Body of pancreas (tissue), 4 donors: ENCODE results near the gene PAPSS1. TPM values are rescaled to one million over a fixed set of nuclear protein-coding genes. Genes with fewer than 3 reads are reported as not detected.

Experiments used
- ATAC-seq: fragments of 150-250 bp; one replicate; pipeline ENCODE4 v1.9.1; 2016
- DNase-seq, 4 donors: peaks; one replicate each; pipeline ENCODE4 v3.0.0-alpha.2; 2019
- H3K27ac ChIP-seq, 4 donors: fragments of 200-600 bp; sonication (generic); 1 replicate in 3 of 4; 2 replicates in 1 of 4; pipeline versions ENCODE4 v1.5.1 to v1.6.1; 2016 to 2019; ENCODE audit warnings: mild to moderate bottlenecking in 1 of 4, mixed read lengths in 1 of 4, moderate library complexity in 1 of 4
- H3K27me3 ChIP-seq, 2 donors: fragments of 200-600 bp; sonication (generic); one replicate each; pipeline ENCODE4 v1.6.0; 2016; ENCODE audit warnings: mild to moderate bottlenecking in 1 of 2
- H3K36me3 ChIP-seq, 2 donors: fragments of 200-600 bp; sonication (generic); replicated peaks in 1 of 2; 2 replicates each; pipeline ENCODE4 v1.5.1; 2016; ENCODE audit warnings: low read depth in 2 of 2; ENCODE audit not compliant: insufficient read depth in 1 of 2
- H3K4me1 ChIP-seq: fragments of 200-600 bp; sonication (generic); one replicate; pipeline ENCODE4 v1.6.0; 2016
- H3K4me3 ChIP-seq, 2 donors: fragments of 200-600 bp; sonication (generic); 1 replicate in 1 of 2; 2 replicates in 1 of 2; pipeline ENCODE4 v1.5.1; 2016 to 2019
- H3K9me3 ChIP-seq, 3 donors: fragments of 200-600 bp; sonication (generic); 1 replicate in 2 of 3; 2 replicates in 1 of 3; pipeline ENCODE4 v1.5.1; 2016
- POLR2A ChIP-seq, 3 donors: fragments of 450-650 bp; IDR thresholded peaks; one replicate each; pipeline ENCODE4 v1.6.1; 2016; ENCODE audit warnings: antibody characterized with exemption in 3 of 3, mild to moderate bottlenecking in 2 of 3
- WGBS, 2 donors: methylation state at CpG; one replicate each; pipeline ENCODE4 v1.1.5; 2017; 5-methylcytosine and 5-hydroxymethylcytosine counted together
- intact Hi-C: fragments of 100-400 bp; cut with DNase I; formaldehyde crosslinking; loops from one replicate; pipeline ENCODE4 v1.15.1; 2023
- total RNA-seq, 2 donors: library from RNA; depleted of rRNA; stranded (reverse); fragments of >200 nt; gene quantifications; one replicate each; pipeline ENCODE4 v1.1.0, GENCODE V29; 2016
- TF ChIP-seq, protein P1 (sequence below), 7 experiments: fragments of 450-650 bp in 4 of 7; fragments of 200-600 bp in 3 of 7; sonication (generic) in 3 of 7; IDR thresholded peaks; one replicate each; pipeline ENCODE4 v1.5.1; 2016 to 2019; ENCODE audit warnings: antibody characterized with exemption in 7 of 7

PAPSS1 gene
- total RNA-seq, 2 donors from 2014 or later: 15.8 to 42.3 TPM

DNA sequence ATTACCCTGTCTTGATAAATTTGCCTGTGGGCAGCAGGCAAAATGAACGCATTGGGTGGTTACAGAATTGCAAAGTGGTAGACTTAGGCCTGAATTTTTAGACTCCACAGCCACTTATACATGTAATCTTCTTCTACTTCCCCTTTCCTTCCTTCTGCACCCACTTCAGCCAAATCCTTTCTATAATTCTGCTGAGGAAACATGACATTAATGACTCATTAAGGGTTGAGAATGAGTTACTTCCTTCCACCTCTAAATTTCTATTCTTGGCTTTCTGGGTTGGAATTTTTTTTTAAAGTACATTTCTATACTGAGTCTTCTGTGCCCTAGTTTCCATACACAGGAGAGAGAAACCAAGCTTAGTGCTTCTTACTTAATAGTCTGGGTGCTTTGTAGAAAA, 10.1 kb downstream of the PAPSS1 start:
- no peak for ATAC-seq

DNA sequence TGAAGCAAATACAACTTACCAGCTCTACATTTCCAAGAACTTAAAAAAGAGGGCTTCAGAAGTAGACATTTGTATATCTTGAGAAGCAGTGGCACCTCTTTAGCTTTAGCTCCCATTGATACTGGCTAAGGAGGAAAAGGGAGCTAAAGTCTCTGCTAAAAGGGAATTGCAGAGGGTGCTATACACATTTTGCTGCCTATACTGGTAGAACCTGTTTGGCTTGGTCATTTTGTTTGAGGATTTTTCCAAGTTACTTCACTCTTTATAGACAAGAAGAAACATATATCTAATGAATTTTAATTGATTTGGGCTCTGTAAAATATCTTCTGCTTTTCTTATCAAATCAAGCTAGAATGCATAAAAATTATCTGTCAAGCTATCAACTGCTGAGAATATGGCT, 11.8 kb downstream of the PAPSS1 start:
- Histone ChIP-seq H3K27me3 (no peaks in the 10 kb centered on the region), H3K27ac (peak overlapping the region in 1 of 4 donors; percentile 13), H3K4me3 (no peak overlapping the region), H3K9me3 (peaks cover 0 to 5% (median 0%) of the 10 kb centered on the region in 3 donors), H3K36me3 (no peaks in the 10 kb centered on the region), H3K4me1 (peaks cover 20% of the 10 kb centered on the region)
- ATAC-seq: peak; percentile 42
- intact Hi-C loops: no loop called here
- DNase-seq: no peak
- TF ChIP-seq, protein P1, sequence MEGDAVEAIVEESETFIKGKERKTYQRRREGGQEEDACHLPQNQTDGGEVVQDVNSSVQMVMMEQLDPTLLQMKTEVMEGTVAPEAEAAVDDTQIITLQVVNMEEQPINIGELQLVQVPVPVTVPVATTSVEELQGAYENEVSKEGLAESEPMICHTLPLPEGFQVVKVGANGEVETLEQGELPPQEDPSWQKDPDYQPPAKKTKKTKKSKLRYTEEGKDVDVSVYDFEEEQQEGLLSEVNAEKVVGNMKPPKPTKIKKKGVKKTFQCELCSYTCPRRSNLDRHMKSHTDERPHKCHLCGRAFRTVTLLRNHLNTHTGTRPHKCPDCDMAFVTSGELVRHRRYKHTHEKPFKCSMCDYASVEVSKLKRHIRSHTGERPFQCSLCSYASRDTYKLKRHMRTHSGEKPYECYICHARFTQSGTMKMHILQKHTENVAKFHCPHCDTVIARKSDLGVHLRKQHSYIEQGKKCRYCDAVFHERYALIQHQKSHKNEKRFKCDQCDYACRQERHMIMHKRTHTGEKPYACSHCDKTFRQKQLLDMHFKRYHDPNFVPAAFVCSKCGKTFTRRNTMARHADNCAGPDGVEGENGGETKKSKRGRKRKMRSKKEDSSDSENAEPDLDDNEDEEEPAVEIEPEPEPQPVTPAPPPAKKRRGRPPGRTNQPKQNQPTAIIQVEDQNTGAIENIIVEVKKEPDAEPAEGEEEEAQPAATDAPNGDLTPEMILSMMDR (IDR thresholded peaks at IDR 0.05): no peak

More for the DNA sequence above, 10.1 kb downstream of the PAPSS1 start:
- Histone ChIP-seq H3K27ac (no peak overlapping the region), H3K9me3 (peaks cover 0 to 5% (median 0%) of the 10 kb centered on the region in 3 donors), H3K4me3 (no peak overlapping the region), H3K27me3 (no peaks in the 10 kb centered on the region), H3K4me1 (peaks cover 27% of the 10 kb centered on the region), H3K36me3 (no peaks in the 10 kb centered on the region)
- intact Hi-C loops: no loop called here
- DNase-seq: no peak
- 75 to 90% methylated on average over 1 of the region's 1 CpG for WGBS, 2 donors
- no peak for TF ChIP-seq POLR2A (IDR thresholded peaks at IDR 0.05)
- TF ChIP-seq, protein P1 (IDR thresholded peaks at IDR 0.05): no peak

DNA sequence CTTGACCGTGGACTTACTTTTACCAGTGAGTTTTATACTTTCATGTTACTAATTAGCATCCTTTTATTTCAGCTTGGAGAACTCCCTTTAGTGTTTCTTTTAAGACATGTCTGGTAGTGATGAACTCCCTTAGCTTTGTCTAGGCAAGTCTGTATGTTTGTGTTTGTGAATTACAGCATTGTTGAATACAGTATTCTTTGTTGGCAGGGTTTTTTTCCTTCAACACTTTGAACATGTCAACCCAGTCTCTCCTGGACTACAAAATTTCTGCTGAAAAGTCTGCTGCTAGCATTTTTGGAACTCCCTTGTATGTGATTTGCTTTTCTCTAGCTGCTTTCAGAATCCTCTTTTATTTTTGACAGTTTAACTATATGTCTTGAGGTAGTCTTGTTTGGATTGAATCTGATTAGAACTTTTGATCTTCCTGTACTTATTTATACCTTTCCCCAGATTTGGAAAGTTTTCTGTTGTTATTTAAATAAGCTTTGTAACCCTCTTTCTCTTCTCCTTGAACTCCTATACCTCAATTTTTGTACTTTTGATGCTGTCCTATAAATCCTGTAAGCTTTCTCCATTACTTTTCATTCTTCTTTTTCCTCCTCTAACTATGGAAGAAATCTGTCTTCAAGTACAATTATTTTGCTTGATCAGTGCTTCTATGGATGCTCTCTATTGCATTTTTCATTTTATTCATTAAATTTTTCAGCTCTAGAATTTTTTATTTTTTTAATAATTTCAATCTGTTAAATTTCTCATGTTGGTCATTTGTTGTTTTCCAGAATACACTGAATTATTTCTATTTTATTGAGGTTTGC, 14.1 kb downstream of the PAPSS1 start:
- intact Hi-C loops: no loop called here
- H3K27me3 ChIP-seq: no peaks in the 10 kb centered on the region
- WGBS, 2 donors: 97 to 100% methylated on average over 1 of the region's 1 CpG
- no peak for TF ChIP-seq POLR2A (IDR thresholded peaks at IDR 0.05)
- TF ChIP-seq, protein P1 (IDR thresholded peaks at IDR 0.05): no peak
- no peaks in the 10 kb centered on the region for H3K36me3 ChIP-seq
- H3K4me1 ChIP-seq: peaks cover 9% of the 10 kb centered on the region
- H3K4me3 ChIP-seq: no peak overlapping the region
- DNase-seq (no peak), ATAC-seq (no peak)
- H3K27ac ChIP-seq: no peak overlapping the region
- peaks cover 0 to 5% (median 0%) of the 10 kb centered on the region in 3 donors for H3K9me3 ChIP-seq

DNA sequence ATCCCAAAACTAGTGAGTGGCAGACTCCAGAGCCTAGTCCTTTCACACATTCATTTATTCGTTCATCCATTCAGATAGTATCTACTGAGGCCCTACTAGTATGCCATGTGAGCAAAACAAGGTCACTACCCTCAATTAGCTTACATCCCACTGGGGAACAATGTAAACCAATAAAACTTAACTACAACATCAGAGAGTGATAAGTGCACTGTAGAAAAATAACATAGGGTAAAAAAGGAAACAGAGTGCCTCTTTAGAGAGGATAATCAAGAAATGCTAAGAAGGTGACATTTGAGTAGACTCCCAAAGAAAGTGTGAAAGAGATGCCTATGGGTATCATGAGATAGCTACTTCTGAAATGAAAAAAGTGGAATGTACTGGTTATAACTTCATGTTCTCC, 18.5 kb downstream of the PAPSS1 start:
- no peak overlapping the region for H3K4me3 ChIP-seq
- intact Hi-C loops: no loop called here
- no peak overlapping the region for H3K27ac ChIP-seq
- no peaks in the 10 kb centered on the region for H3K4me1 ChIP-seq
- TF ChIP-seq, protein P1 (IDR thresholded peaks at IDR 0.05): no peak
- no peak for TF ChIP-seq POLR2A (IDR thresholded peaks at IDR 0.05)
- WGBS, 2 donors: 58 to 61% methylated on average over 1 of the region's 1 CpG
- DNase-seq: no peak
- H3K27me3 ChIP-seq: no peaks in the 10 kb centered on the region
- no peaks in the 10 kb centered on the region for H3K36me3 ChIP-seq
- H3K9me3 ChIP-seq: peaks cover 0 to 5% (median 0%) of the 10 kb centered on the region in 3 donors
- ATAC-seq: no peak
